T47D (cell line): ENCODE measurements around the gene SUN1.

Experiments used
- DNase-seq, 2 experiments: peaks; one replicate each; pipeline versions ENCODE4 v3.0.0 to v3.0.0-alpha.2; 2011 to 2012; ENCODE audit warnings: low read depth in 1 of 2, low spot score in 1 of 2
- JUND ChIP-seq: IDR thresholded peaks from 2 replicates; pipeline ENCODE4 v1.6.1; 2012; ENCODE audit warnings: low read depth
- in situ Hi-C: cut with HindIII; loops from 2 replicates; pipeline ENCODE4 v1.10.0; 2016; ENCODE audit warnings: low sequenced_read_pairs, low pct_unique_long_range_greater_than_20kb

Gene SUN1

DNA sequence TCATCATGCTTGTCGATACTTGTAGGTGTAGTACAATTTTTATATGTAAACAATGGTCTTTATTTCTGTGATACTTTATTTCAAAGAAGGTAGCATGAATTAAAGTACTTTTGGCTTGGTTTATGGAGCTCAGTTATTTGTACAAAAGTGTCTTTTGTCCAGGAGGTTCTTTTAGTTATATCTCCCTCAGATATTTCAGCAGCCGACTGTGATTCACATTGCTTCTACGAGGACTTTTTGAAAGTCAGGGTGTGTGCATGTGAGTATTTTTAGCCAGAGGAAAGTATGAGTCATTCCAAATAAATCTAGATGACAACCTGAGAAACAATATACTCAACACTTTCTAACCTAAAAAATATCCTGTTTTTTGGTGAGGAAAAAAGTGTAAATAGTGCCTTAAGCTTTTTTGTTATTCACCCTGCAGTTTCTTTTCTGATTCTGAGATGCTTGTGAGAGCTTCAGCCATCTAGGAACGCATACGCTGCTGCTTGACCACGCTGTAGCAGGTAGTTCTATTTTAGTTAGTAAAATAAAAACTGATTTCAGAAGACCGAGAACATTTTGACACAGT is 595 bp upstream of the SUN1 start:
- in situ Hi-C loops = no loop called here
- peak; percentile 69; the same call in 1 of the 2 replicates for TF ChIP-seq JUND
- DNase-seq = peak; percentile 45 to 66

DNA sequence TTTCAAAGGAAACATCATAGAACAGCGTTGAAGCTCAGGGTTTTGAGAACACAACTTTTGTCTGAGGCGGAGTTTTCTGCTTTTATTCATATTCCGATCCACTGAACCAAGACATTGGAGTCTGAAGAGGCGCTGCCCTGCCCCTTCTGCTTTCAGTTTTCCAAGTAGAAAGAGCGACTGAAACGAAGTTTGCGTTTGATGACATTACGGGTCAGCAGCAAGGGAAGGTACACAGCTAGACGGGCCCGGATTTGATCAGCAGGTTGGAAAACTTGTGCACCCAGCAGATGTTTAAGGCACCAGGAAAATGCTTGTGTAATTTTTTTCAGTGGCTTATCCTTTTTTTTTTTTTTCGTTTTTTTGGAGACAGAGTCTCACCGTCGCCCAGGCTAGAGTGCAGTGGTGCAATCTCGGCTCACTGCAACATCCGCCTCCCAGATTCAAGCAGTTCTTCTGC is 720 bp downstream of the SUN1 start:
- no peak for DNase-seq
- in situ Hi-C loops = no loop called here
- TF ChIP-seq JUND = no peak

DNA sequence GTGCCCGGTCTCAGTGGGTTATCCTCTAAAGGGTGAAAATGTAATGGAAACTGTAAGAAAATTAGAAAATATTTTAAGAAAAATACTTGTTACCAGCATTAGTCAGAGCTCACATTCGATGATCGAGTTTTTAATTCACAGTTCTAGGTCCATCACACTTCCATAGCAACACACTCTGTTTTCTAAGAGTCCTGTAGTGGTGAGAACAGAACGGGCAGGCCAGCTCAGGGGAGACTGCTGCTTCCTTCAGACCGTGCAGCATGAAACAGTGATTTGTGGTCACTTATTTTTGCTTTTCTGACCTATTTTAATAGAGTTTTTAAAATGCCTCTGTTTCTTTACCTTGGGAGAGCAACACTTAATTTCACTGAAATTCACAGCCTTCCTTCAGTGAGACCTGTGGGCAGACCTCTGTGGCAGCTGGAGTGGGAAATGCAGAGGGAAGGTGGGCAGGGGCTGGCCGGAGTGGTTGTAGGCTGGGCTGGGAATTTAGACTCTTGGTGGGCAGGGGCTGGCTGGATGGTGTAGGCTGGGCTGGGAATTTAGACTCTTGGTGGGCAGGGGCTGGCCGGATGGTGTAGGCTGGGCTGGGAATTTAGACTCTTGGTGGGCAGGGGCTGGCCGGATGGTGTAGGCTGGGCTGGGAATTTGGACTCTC is 1.5 kb downstream of the SUN1 start:
- in situ Hi-C loops = no loop called here
- TF ChIP-seq JUND = no peak
- no peak for DNase-seq

DNA sequence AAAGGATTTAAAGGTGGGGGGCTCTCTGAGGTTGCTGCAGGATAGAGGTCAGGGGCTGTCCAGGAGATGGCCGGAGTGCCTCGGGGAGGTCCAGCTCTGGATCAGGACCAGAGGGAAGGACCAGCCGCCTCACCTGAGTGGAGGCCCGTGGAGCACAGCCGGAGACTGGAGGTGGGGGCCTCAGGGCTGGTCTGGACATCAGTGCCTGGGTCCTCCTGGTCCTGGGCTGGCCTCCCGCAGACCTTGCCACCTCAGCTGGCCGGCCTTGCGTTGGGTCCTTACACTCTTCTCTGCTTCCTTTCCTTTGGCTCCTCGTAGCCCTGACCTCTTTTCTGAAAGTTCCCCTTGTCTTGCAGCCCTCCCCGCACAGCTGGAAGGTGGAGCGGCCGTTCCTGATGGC is 2.0 kb downstream of the SUN1 start:
- in situ Hi-C loops = no loop called here
- DNase-seq = no peak
- no peak for TF ChIP-seq JUND

DNA sequence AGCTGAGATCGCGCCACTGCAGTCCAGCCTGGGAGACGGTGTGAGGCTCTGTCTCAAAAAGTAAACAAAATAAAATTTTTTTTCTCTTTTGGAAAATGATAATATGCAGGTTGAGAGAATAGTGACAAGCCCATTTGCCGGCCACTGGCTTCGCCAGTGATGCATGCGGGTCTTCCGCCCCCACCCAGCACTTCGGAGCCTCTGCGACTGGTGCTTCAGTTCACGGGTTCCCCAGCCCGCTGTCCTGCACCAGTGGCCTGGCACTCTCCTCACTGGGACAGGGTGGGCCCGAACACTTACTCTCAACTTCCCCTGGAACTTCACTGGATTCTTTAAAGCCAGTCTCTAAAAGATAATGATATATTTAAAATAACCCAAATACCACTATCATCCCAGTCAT is 2.7 kb downstream of the SUN1 start:
- in situ Hi-C loops = no loop called here
- TF ChIP-seq JUND = no peak
- DNase-seq = no peak

DNA sequence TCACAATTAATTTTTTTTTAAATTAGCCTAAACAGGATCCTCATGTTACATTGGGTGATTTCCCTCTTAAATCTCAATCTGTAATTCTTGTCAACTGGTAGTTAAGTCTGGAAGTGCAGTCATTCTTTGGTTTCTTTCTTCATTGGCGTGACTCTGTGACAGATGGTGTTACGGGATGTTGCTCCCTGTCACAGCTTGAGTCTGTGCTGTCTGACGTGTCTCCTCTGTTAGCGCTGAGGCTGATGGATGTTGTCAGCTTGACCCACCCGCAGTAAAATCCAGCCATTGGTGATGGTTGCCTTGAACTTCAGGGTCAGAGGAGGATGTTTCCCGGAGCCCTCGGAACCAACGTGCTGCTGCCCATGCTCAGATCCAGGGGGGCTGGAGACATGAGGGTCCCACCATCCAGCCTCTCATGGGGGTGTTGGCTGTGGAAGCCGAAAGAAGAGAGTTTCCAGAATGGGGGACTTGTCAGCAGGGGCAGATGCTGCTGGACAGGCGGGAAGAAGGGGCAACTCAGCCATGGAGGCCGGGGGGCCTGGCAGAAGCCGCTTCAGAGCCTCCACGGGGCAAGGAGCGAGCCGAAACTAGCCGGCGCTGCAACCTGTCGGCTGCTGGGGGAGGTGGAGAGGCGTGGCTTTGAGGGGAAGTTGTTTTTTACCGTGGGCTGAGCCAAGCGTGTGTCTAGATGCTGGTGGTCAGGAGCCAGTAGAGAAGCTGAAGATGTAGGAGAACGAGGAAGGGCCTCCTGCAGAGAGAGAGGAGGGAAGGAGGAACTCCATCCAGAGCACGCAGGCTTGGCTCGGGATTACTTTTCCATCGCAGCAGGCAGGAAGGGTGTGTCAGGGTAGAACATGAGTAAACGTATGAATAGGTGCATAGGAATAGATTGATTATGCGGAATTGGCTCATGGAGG is 3.5 kb downstream of the SUN1 start:
- DNase-seq = no peak
- in situ Hi-C loops = no loop called here
- TF ChIP-seq JUND = no peak

DNA sequence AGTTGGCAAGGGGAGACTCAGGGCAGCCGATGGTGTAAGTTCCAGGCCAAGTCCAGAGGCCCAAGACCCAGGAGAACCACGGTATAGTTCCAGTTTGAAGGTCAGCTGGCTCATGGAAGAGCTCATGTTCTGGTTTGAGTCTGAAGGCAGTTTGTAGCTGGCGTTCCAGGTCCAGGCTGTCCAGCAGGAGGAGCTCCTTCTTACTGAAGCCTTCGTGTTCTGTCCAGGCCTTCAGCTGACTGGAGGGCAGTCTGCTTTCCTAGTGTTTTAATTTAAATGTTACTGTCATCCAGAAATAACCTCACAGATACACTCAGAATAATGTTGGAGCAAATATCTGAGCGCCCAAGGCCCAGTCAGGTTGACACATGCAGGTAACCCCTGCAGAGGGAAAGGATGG is 4.2 kb downstream of the SUN1 start:
- DNase-seq = peak in 1 of 2 experiments; percentile 76
- in situ Hi-C loops = no loop called here
- no peak for TF ChIP-seq JUND

DNA sequence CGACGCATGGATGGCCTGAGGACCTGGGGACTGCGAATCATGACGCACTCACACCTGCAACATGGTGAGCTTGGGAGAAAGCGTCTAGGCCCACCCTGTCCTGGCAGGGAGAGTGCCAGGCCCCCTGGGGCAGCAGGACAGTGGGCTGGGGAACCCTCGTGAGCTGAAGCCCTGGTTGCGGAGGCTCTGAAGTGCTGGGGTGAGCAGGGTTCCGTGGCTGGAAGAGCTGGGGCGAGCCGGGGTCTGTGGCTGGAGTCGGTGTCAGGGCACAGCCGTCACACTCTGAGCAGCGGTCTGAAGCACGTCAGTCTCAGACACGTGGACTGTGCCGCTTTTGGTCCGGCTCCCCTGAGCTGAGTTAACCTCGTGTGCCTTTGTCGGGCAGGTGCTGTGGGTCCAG is 4.7 kb downstream of the SUN1 start:
- in situ Hi-C loops = no loop called here
- no peak for DNase-seq
- TF ChIP-seq JUND = no peak

DNA sequence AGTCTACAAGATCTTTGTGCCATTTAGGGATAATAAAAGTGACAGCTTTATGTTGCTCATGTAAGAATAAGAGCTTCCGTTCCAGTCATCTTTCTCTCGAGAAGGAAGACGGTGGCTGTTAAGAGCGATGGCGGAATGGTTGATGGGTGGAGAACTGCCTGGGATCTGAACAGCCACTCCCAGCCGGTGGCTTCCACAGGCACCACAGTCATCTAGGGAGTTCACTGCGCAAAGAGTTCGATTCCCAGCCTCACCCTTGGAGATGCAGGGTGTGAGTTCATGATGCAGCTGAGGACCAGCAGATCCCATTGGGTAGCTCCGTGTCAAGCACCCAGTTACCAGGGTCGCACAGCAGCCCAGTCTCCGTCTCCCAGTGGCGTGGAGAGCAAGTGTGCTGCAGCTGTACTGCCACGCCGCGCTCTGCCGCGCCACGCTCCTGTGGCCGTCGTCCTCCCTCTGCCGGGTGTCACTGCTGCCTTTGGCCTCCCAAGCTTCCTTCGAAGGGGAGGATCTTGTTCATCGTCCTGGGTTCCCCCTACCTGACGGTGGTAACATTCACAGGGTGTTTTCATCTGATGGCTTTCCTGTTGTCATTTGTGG is 7.8 kb downstream of the SUN1 start:
- TF ChIP-seq JUND = no peak
- DNase-seq = no peak
- in situ Hi-C loops = no loop called here

DNA sequence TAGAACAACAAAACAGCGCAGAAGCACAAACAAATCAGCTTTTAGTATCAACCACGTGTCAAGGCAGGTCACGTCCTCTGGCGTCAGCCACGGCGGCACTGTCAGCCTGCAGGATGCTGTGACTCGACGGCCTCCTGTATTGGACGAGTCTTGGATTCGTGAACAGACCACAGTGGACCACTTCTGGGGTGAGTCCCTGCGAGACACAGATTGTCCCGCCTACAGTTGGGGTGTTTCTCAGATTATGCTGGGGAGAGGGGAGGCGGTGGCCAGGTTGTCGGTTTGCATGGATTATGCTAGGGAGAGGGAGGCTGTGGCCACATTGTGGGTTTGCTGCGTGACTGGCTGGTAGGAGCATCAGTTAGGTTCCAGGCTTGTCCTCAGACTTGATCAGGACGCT is 9.7 kb downstream of the SUN1 start:
- in situ Hi-C loops = no loop called here
- no peak for TF ChIP-seq JUND
- no peak for DNase-seq

DNA sequence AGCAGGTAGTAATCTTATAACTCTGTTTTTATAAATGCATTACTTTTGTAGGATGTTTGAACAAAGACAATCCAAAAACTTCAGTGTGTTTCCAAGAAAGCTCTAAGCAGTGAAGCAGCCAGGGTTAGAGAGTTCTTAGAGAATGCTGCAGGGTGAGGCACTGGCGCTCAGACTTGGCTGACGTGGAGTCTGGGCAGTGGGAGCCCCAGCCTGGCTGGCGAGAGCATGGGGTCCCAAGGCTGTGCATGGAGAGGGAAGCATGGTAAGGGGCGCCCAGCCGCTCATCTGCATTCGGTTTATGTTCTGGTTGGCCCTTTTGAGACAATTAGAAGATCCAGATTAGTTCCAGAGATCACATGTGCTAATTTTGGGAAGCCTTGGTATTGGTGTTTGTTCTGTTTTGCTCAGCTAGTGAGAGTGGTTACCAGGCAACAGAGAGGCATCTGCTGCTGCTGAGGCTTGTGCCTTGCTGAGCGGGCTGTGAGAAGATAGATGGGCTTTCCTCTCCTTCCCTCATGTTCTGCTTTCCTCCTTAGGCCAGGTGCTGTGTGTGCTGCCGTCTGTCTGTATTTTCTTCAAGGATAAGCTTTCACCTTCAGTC is 10.3 kb downstream of the SUN1 start:
- in situ Hi-C loops = no loop called here
- no peak for TF ChIP-seq JUND
- DNase-seq = no peak

DNA sequence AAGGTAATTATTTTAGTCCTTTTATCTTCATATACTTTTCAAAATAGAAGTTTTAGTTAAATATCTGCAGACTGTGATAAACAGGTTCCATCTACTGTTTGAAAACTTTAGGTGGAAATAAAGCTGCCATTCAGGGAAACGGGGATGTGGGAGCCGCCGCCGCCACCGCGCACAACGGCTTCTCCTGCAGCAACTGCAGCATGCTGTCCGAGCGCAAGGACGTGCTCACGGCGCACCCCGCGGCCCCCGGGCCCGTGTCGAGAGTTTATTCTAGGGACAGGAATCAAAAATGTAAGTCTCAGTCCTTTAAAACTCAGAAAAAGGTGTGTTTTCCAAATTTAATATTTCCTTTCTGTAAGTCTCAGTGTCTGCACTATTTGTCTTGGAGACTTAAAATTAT is 11.0 kb downstream of the SUN1 start:
- no peak for DNase-seq
- in situ Hi-C loops = no loop called here
- no peak for TF ChIP-seq JUND
